Activated CD4-positive, alpha-beta T cell treated with anti-CD3 and anti-CD28 coated beads, Interleukin-2, amount 10 ng/mL, durations not matched to agents 7 days and 5 days (primary cell): ENCODE data around the gene TPT1. TPM values are rescaled to one million over a fixed set of nuclear protein-coding genes. Genes with fewer than 3 reads are reported as not detected.
A peak's percentile ranks its signal among the peaks of the same experiment; 100 is the strongest.

Experiments used
- CTCF ChIA-PET: fragments of 350-600 bp; sonication (Branson Sonifier 250); formaldehyde crosslinking; loops from one replicate; lab custom pipeline; 2021; ENCODE audit warnings: antibody characterized with exemption; lab: Charles Lee
- POLR2A ChIA-PET: fragments of 350-600 bp; sonication (Branson Sonifier 250); formaldehyde crosslinking; loops from one replicate; lab custom pipeline; 2021; ENCODE audit warnings: antibody characterized with exemption; lab: Charles Lee
- DNase-seq: peaks from one replicate; pipeline ENCODE4 v3.0.0-alpha.2; 2020
- H3K27ac Mint-ChIP-seq: one replicate; pipeline ENCODE4 v1.8.0; 2021; ENCODE audit warnings: mild to moderate bottlenecking, moderate library complexity, mixed read lengths
- H3K27me3 Mint-ChIP-seq: one replicate; pipeline ENCODE4 v1.8.0; 2021; ENCODE audit warnings: mixed read lengths
- H3K36me3 Mint-ChIP-seq: one replicate; pipeline ENCODE4 v1.8.0; 2021; ENCODE audit warnings: low read depth, mixed read lengths
- H3K4me1 Mint-ChIP-seq: one replicate; pipeline ENCODE4 v1.8.0; 2021; ENCODE audit warnings: mixed read lengths
- H3K4me3 Mint-ChIP-seq: one replicate; pipeline ENCODE4 v1.8.0; 2021; ENCODE audit warnings: mild to moderate bottlenecking, moderate library complexity, mixed read lengths
- H3K9me3 Mint-ChIP-seq: one replicate; pipeline ENCODE4 v1.8.0; 2021; ENCODE audit warnings: mixed read lengths
- total RNA-seq, 2 experiments: library from RNA; stranded (reverse); gene quantifications; one replicate each; pipeline ENCODE4 v1.2.3, GENCODE V29; 2021

Gene TPT1
- total RNA-seq, 2 experiments from 2014 or later: 4,825 to 5,097 TPM

DNA sequence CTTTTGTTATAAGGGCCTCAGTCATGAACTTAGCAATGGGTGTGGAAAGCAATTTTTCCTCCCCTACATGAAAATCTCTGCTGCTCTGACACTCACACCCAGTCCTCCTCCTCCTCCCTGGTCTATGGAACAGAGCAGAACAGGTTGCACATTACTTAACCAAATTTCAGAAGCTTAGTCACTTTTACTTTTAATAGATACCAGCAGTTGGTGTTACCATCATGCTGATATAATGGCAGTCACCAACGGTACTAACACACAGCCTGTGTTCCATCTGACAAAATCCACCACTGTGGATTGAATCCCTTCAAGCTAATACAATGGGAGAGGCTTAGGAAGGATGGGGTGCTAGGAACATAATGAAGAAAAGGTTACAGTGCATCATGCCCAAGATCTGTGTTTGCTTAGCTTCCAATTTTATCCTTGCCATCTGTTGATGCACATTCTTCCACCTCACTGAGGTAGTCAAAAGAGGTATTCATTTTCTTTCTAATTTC lies 9.8 kb downstream of the TPT1 start:
- Mint-ChIP-seq H3K36me3 (peaks cover 38% of the 10 kb centered on the region), H3K9me3 (no peaks in the 10 kb centered on the region), H3K27me3 (no peaks in the 10 kb centered on the region), H3K4me3 (no peak overlapping the region), H3K4me1 (peaks cover 81% of the 10 kb centered on the region), H3K27ac (peak overlapping the region; percentile 33)
- ChIA-PET POLR2A (interaction anchor here (0.6 kb wide), 1 partner anchor 9 kb away, joined by 10 read pairs; no protein-coding TSS in a partner anchor), CTCF (interaction anchor here (0.6 to 1.9 kb wide), 3 partner anchors 9 to 284 kb away, joined by 3 to 7 read pairs (median 3); partner anchors contain the start of gene TPT1)
- no peak for DNase-seq

DNA sequence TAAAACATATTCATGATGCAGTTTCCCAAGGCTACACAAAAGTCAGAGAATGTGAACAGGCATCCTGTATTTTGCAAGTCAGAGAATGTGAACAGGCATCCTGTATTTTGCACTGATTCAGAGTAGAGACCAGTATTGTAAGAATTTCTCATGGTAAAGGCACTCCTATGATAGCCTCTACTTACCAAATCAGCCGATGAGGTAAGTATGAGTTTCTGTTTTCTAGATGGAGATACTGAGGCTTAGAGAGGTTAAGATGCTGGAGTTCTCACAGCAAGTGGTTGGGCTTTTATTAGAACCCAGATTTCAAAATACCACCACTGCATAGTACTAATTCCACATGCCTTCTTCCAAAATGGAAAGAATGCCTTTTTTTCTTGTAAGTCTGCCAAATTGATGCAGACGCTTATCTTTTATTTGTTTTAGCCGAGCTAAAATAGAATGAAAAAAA lies 12.3 kb downstream of the TPT1 start:
- no peaks in the 10 kb centered on the region for H3K27me3 Mint-ChIP-seq
- no peak overlapping the region for H3K27ac Mint-ChIP-seq
- no peaks in the 10 kb centered on the region for H3K9me3 Mint-ChIP-seq
- H3K4me3 Mint-ChIP-seq: no peak overlapping the region
- no peak for DNase-seq
- H3K36me3 Mint-ChIP-seq: peaks cover 15% of the 10 kb centered on the region
- ChIA-PET POLR2A (interaction anchor here (0.6 kb wide), 1 partner anchor 70 kb away, joined by 4 read pairs; no protein-coding TSS in a partner anchor), CTCF (no interaction called here)
- H3K4me1 Mint-ChIP-seq: peaks cover 56% of the 10 kb centered on the region

DNA sequence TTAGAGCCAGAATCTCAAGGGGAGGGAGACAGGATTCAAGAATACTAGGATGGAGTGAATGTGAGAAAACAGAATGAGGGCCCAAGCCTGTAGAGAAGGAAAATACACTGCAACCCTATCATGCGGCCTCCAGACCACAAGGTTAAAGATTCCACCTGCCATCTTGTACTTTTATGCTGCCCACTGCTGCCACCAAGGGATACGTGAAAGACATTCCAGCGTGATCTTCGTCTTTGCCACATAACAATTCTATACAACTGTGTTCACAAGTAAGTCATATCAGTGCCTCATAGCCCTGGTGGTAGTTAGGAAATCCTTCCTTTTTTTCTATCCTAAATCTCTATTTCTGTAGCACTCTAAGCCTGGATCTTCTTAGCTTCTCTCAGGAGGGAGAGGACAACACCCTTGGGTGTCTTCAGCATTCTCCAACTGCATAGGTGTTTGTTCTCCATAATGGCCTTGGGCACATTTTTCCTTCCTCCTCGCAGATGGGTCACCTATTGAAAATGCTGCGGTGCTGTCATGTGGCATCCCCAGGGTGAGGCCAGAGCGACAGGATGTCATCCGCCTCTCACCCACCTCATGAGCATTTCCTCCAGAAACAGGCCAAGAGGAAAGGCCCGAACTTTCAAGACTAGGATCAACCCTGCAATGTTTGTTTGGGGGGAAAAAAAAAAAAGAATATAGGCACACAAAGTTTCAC lies 13.6 kb downstream of the TPT1 start:
- DNase-seq: no peak

DNA sequence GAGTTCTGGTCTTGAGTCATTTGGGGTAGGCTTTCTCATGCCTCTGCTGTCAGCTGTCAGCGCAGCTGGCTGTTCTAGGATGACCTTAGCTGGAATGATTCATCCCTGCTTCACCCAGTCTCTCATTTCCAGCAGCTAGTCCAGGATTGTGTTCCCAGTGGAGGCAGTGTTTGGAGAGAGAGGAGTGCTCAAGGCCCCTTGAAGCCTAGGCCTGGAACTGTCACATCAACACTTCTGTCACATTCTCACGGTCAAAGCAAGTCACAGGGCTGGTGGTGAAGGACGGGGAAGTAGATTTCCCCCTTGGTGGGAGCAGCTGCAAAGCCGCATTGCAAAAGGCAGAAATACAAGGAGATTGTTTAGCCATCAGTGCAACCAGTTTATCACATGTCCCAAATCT lies 15.2 kb downstream of the TPT1 start:
- CTCF ChIA-PET: no interaction called here
- Mint-ChIP-seq H3K9me3 (no peaks in the 10 kb centered on the region), H3K27ac (no peak overlapping the region), H3K4me3 (no peak overlapping the region), H3K27me3 (no peaks in the 10 kb centered on the region), H3K4me1 (peaks cover 32% of the 10 kb centered on the region), H3K36me3 (no peaks in the 10 kb centered on the region)
- POLR2A ChIA-PET: no interaction called here
- DNase-seq: no peak

More for the DNA sequence above, 13.6 kb downstream of the TPT1 start:
- Mint-ChIP-seq H3K4me3 (peak overlapping the region; percentile 11), H3K27me3 (no peaks in the 10 kb centered on the region), H3K4me1 (peaks cover 44% of the 10 kb centered on the region), H3K9me3 (no peaks in the 10 kb centered on the region), H3K36me3 (peaks cover 7% of the 10 kb centered on the region), H3K27ac (peak overlapping the region; percentile 43)
- ChIA-PET POLR2A (no interaction called here), CTCF (interaction anchor here (0.6 kb wide), 1 partner anchor 13 kb away, joined by 3 read pairs; no protein-coding TSS in a partner anchor)

DNA sequence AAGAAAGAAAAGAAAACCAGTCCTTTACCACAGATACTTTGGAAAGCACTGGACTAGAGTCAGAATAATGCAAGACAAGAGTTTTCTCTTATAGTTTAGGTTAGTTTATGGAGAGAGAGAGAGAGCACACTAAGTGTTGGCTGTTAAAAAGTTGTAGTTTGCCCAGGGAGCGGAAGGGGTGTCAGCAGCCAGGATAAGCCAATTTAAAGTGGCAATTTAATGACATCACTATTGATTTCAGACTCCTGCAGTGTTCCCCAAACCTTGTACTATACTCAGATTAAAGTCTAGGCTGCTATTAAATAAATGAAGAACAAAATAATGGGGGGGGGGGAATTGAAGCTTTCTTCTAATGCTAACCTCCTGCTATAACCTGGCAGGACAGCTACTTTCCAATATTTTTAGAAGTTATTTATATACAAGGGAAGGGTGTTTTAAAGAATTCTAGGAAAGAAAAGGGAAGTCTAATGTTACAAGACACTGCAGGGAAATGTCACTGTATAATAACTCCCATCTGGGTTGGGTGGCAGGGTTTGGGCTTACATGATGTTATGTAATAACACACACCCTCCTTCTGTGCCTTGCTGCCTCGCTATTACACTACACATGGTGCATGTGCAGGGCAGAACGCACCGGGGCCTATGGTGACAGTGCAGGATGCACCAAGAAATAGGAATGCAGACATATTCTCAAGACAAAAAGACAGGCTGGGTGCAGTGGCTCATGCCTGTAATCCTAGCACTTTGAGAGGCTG lies 19.9 kb downstream of the TPT1 start:
- Mint-ChIP-seq H3K4me3 (no peak overlapping the region), H3K4me1 (peaks cover 7% of the 10 kb centered on the region), H3K27ac (no peak overlapping the region), H3K36me3 (no peaks in the 10 kb centered on the region), H3K27me3 (no peaks in the 10 kb centered on the region), H3K9me3 (no peaks in the 10 kb centered on the region)
- no peak for DNase-seq
- ChIA-PET CTCF (interaction anchor here (0.6 kb wide), 1 partner anchor 62 kb away, joined by 4 read pairs; no protein-coding TSS in a partner anchor), POLR2A (no interaction called here)

DNA sequence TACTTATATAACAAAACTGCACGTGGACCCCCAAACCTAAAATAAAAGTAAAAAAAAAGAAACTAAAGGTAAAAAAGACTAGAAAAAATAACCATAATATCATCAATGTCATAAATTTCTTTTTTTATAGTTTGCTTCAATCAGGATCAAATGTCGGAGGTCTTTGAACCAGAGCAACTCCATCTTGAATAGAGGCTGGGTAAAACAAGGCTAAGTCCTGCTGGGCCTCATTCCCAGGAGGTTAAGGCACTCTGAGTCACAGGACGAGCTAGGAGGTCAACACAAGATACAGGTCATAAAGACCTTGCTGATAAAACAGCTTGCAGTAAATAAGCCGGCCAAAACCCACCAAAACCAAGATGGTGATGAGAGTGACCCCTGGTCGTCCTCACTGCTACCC lies 24.0 kb downstream of the TPT1 start:
- POLR2A ChIA-PET: no interaction called here

DNA sequence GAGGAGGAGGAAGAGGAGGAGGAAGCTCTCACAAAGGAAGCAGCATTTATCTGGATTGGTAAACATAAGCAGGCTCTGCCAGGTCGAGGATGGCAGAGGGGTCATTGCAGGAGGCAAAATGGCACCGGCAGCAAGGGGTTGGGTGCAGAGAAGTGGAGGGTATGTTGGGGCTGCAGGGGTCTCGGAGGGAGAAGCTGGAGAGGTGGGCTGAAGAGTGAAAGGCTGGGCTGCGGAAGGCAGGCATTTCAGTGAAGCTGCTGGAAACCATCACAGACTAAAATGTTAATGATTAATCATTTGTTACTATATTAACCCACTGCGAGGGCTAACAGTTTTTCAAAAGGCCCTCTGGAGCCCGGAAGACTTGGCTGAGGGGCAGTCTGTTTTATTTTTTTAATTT lies 24.6 kb downstream of the TPT1 start:
- no peak for DNase-seq
- Mint-ChIP-seq H3K4me1 (peaks cover 9% of the 10 kb centered on the region), H3K27ac (no peak overlapping the region), H3K9me3 (no peaks in the 10 kb centered on the region), H3K4me3 (no peak overlapping the region), H3K36me3 (no peaks in the 10 kb centered on the region), H3K27me3 (no peaks in the 10 kb centered on the region)
- POLR2A ChIA-PET: no interaction called here
- CTCF ChIA-PET: no interaction called here

More for the DNA sequence above, 24.0 kb downstream of the TPT1 start:
- no peak for DNase-seq
- no peak overlapping the region for H3K4me3 Mint-ChIP-seq
- no peaks in the 10 kb centered on the region for H3K36me3 Mint-ChIP-seq
- H3K4me1 Mint-ChIP-seq: peaks cover 7% of the 10 kb centered on the region
- H3K27me3 Mint-ChIP-seq: no peaks in the 10 kb centered on the region
- H3K9me3 Mint-ChIP-seq: no peaks in the 10 kb centered on the region
- CTCF ChIA-PET: no interaction called here
- no peak overlapping the region for H3K27ac Mint-ChIP-seq

DNA sequence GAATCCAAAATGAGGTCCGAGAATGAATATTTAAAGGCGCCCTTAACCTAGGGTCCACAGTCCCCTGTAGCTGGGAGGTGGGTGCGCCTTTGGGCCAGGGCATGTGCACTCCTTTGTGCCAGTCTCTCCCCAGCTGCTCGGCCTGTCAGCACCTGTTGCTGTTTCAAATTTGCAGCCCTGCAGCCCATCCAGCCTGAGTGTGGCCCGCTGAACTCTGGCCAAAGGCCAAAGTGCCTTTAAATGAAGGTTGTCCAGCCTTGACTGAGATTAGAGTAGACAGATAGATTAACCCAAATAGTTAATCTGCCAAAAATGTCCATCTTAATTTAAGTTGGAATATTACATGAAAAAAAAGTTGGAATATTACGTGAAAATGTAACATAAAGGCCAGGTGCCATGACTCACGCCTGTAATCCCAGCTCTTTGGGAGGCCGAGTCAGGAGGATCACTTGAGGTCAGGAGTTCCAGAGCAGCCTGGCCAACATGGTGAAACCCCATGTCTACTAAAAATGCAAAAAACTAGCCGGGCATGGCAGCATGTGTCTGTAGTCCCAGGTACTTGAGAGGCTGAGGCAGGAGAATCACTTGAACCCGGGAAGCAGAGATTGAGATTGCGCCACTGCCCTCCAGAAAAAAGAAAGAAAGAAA lies 25.3 kb downstream of the TPT1 start:
- ChIA-PET CTCF (interaction anchor here (0.6 to 0.9 kb wide), 2 partner anchors 9 to 1049 kb away, joined by 3 read pairs; no protein-coding TSS in a partner anchor), POLR2A (no interaction called here)
- Mint-ChIP-seq H3K4me1 (peaks cover 16% of the 10 kb centered on the region), H3K4me3 (no peak overlapping the region), H3K27ac (no peak overlapping the region), H3K27me3 (peaks cover 2% of the 10 kb centered on the region), H3K36me3 (no peaks in the 10 kb centered on the region), H3K9me3 (no peaks in the 10 kb centered on the region)
- no peak for DNase-seq

DNA sequence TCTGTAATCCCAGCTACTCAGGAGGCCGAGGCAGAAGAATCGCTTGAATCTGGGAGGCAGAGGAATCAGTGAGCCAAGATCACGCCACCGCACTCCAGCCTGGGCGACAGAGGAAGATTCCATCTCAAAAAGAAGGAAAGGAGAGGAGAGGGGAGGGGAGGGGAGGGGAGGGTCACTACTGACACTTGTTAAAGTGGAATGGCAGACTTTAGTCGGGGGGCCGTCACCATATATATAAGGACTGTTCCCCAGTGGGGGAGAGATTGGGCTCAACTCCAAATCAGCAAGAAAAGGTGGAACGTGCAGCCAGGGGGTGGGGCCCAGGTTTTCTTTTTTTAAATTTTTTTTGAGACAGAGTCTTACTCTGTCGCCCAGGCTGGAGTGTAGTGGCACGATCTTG lies 26.2 kb downstream of the TPT1 start:
- CTCF ChIA-PET: interaction anchor here (0.9 kb wide), 1 partner anchor 10 kb away, joined by 3 read pairs; no protein-coding TSS in a partner anchor

DNA sequence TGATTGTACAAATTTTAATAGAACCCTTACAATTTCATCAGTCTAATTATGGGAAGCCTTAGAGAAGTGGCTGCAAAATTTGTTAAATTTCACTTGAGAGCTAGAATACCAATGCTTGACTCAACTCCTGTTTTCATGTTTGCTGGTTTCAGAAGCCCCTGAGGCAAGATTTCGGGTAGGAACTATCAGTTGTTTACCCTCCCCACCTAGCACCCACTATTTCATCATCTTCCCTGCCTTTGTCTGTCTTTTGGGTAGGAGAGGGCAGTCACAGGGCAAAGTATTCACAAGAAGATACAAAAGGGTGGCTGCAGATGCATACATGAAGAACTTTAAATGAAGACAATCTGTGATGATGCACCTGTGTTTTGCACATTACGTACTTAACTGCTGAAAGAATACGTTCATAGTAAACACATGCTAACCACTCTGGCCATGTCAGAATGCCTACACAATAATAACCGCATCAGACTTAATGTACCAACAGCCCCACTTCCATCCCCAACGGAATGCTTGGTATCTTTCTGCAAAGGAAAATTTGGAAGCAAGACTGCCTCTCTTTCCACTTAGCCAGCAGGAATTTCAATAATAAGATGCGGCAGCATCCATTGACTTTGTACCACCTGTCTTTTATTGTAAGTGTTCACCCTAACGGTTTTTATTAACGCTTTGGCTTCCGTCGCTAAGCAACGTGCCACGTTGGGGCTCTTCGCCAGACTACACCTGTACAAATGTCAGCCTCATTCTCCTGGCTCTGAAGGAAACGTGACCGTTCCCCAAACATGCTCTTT lies 30.4 kb downstream of the TPT1 start:
- Mint-ChIP-seq H3K9me3 (no peaks in the 10 kb centered on the region), H3K4me1 (peaks cover 21% of the 10 kb centered on the region), H3K27ac (no peak overlapping the region), H3K4me3 (peak overlapping the region; percentile 73), H3K36me3 (no peaks in the 10 kb centered on the region), H3K27me3 (peaks cover 22% of the 10 kb centered on the region)
- DNase-seq: no peak
- ChIA-PET CTCF (interaction anchor here (0.6 to 4.2 kb wide), 5 partner anchors 12 to 377 kb away, joined by 3 to 16 read pairs (median 5); no protein-coding TSS in a partner anchor), POLR2A (no interaction called here)

More for the DNA sequence above, 26.2 kb downstream of the TPT1 start:
- H3K36me3 Mint-ChIP-seq: no peaks in the 10 kb centered on the region
- no peak overlapping the region for H3K27ac Mint-ChIP-seq
- no peak for DNase-seq
- H3K4me1 Mint-ChIP-seq: peaks cover 17% of the 10 kb centered on the region
- H3K27me3 Mint-ChIP-seq: peaks cover 7% of the 10 kb centered on the region
- POLR2A ChIA-PET: no interaction called here
- H3K9me3 Mint-ChIP-seq: no peaks in the 10 kb centered on the region
- no peak overlapping the region for H3K4me3 Mint-ChIP-seq

DNA sequence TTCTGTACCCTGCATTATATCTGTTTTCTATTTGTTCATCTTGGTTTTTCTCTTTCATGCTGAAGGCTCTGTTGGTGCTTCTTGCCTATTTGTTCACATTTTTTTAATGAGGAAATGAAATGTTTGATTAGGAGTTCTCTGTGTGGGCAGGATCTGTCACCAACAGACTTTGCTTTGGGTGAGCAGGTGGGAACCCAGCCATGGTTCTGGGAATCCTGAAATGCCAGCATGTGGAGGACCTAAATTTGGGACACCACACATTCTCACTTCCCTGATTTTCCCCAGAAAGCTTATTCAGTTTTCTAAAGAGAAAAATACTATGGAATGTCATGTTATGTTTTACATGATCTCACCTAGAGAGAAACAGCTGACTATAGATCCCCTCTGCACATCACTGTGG lies 34.0 kb downstream of the TPT1 start:
- ChIA-PET POLR2A (no interaction called here), CTCF (interaction anchor here (2.0 to 4.2 kb wide), 2 partner anchors 9 to 260 kb away, joined by 9 to 13 read pairs; no protein-coding TSS in a partner anchor)
- no peaks in the 10 kb centered on the region for H3K9me3 Mint-ChIP-seq
- H3K27ac Mint-ChIP-seq: peak overlapping the region; percentile 41
- DNase-seq: no peak
- peaks cover 24% of the 10 kb centered on the region for H3K27me3 Mint-ChIP-seq
- no peak overlapping the region for H3K4me3 Mint-ChIP-seq
- peaks cover 21% of the 10 kb centered on the region for H3K4me1 Mint-ChIP-seq
- H3K36me3 Mint-ChIP-seq: no peaks in the 10 kb centered on the region

DNA sequence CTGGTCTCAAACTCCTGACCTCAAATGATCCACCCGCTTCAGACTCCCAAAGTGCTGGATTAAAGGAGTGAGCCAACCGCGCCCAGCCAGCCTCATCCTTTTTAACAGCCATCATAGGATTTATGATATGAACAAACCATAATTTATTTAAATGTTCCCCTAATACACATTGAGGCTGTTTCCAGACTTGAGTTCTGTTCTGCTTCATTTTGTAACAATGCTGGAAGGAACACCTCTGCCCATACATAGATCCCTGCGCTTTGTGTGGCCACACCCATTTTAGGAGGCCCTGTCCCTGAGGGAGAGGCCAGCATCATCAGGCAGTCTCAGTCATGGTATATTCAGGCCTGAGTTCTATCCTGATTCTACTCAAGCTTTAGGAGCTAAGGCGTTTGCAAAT lies 35.9 kb downstream of the TPT1 start:
- DNase-seq: no peak
- H3K27me3 Mint-ChIP-seq: peaks cover 17% of the 10 kb centered on the region
- ChIA-PET POLR2A (no interaction called here), CTCF (interaction anchor here (1.2 to 1.5 kb wide), 2 partner anchors 35 to 258 kb away, joined by 4 read pairs; no protein-coding TSS in a partner anchor)
- H3K4me3 Mint-ChIP-seq: no peak overlapping the region
- peaks cover 9% of the 10 kb centered on the region for H3K4me1 Mint-ChIP-seq
- no peak overlapping the region for H3K27ac Mint-ChIP-seq
- H3K9me3 Mint-ChIP-seq: no peaks in the 10 kb centered on the region
- H3K36me3 Mint-ChIP-seq: no peaks in the 10 kb centered on the region
